NCI-H2081 (cell line): ENCODE measurements around the gene SLC49A4.

Source experiments
- DNase-seq, 2 experiments: peaks; one replicate each; lab custom pipeline; 2025; lab: John Stamatoyannopoulos, UW

SLC49A4 gene

GRCh38 chr3:122786066-122786465, 8.8 kb upstream of the SLC49A4 start:
- DNase-seq = no peak

- no peak for DNase-seq
Observed at GRCh38 chr3:122787872-122788271, 7.0 kb upstream of the SLC49A4 start.

- no peak for DNase-seq
Observed at GRCh38 chr3:122789585-122790273, 5.1 kb upstream of the SLC49A4 start.

GRCh38 chr3:122793568-122794416, 1.1 kb upstream of the SLC49A4 start, which contains the start of gene HSPBAP1:
Gene HSPBAP1 (minus strand): TSS chr3:122793831. CDS start chr3:122793680, 151 bp downstream.
- DNase-seq = no peak

- DNase-seq = no peak
Observed at GRCh38 chr3:122794483-122794778, 438 bp upstream of the SLC49A4 start.

GRCh38 chr3:122795674-122796195, 866 bp downstream of the SLC49A4 start:
- DNase-seq = no peak

GRCh38 chr3:122797291-122797690, 2.4 kb downstream of the SLC49A4 start:
- DNase-seq = no peak

- DNase-seq = no peak
Observed at GRCh38 chr3:122799322-122799721, 4.5 kb downstream of the SLC49A4 start.

GRCh38 chr3:122800031-122800430, 5.2 kb downstream of the SLC49A4 start:
- no peak for DNase-seq

- DNase-seq = no peak
Observed at GRCh38 chr3:122800706-122801237, 5.9 kb downstream of the SLC49A4 start.

- no peak for DNase-seq
Observed at GRCh38 chr3:122802323-122802722, 7.5 kb downstream of the SLC49A4 start.

- DNase-seq = no peak
Observed at GRCh38 chr3:122803977-122804376, 9.1 kb downstream of the SLC49A4 start.

- DNase-seq = peak in 1 of 2 experiments; percentile 12
Observed at GRCh38 chr3:122810734-122811133, 15.9 kb downstream of the SLC49A4 start.

- DNase-seq = no peak
Observed at GRCh38 chr3:122816587-122816986, 21.7 kb downstream of the SLC49A4 start.

- no peak for DNase-seq
Observed at GRCh38 chr3:122824465-122825381, 29.9 kb downstream of the SLC49A4 start.

- DNase-seq = no peak
Observed at GRCh38 chr3:122825460-122825859, 30.6 kb downstream of the SLC49A4 start.

- DNase-seq = peak in 1 of 2 experiments; percentile 28
Observed at GRCh38 chr3:122826278-122826677, 31.4 kb downstream of the SLC49A4 start.

- no peak for DNase-seq
Observed at GRCh38 chr3:122828281-122828680, 33.4 kb downstream of the SLC49A4 start.

- no peak for DNase-seq
Observed at GRCh38 chr3:122835590-122835989, 40.7 kb downstream of the SLC49A4 start.

GRCh38 chr3:122843604-122844003, 48.7 kb downstream of the SLC49A4 start:
- no peak for DNase-seq

GRCh38 chr3:122857019-122857418, 62.1 kb downstream of the SLC49A4 start:
- no peak for DNase-seq

GRCh38 chr3:122858373-122858772, 63.5 kb downstream of the SLC49A4 start:
- peak in 1 of 2 experiments; percentile 27 for DNase-seq
